NCI-H2227 treated with DMSO at 0.1 percent for 48 hours (cell line): Measurements from ENCODE around the gene ASPSCR1.
"Not testable (repeated sequence)": the region's sequence is repeated elsewhere in the genome, so short reads cannot be mapped to it uniquely, and the experiment has no call there.

Experiments
- DNase-seq: peaks from one replicate; lab custom pipeline; 2025; lab: John Stamatoyannopoulos, UW

The ASPSCR1 gene

DNA sequence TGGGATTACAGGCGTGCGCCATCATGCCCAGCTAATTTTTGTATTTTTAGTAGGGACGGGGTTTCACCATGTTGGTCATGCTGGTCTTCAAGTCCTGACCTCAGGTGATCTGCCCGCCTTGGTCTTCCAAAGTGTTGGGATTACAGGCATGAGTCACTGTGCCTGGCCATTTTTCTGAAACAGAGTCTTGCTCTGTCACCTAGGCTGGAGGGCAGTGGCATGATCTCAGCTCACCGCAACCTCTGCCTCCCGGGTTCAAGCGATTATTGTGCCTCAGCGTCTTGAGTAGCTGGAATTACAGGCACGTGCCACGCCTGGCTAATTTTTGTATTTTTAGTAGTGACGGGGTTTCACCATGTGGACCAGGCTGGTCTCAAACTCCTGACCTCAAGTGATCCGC is 4.1 kb downstream of the ASPSCR1 start:
- not testable (repeated sequence) for DNase-seq

DNA sequence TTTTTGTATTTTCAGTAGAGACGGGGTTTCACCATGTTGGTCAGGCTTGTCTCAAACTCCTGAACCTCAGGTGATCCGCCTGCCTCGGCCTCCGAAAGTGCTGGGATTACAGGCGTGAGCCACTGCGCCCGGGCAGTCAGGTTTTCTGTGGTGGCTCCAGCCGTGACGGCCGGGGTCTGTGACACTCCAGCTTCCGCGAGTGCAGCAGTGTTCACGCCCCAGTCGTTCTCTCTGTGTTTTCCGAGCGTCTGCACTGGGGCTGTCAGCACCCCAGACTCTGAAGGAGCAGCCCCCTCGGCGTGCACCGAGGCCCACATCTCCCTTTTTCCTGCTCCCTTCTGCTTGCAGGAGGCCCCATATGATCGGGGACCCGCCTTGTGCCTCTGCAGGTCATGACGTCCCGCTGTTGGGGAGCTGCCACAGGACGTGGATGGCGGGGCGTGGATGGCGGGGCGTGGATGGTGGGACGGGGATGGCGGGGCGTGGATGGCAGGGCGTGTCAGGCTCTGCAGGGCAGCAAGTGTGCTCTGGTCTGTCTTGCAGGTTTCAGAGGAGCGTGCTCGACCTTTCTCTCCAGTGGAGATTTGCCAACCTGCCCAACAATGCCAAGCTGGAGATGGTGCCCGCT is 5.7 kb downstream of the ASPSCR1 start:
- DNase-seq, result no peak

DNA sequence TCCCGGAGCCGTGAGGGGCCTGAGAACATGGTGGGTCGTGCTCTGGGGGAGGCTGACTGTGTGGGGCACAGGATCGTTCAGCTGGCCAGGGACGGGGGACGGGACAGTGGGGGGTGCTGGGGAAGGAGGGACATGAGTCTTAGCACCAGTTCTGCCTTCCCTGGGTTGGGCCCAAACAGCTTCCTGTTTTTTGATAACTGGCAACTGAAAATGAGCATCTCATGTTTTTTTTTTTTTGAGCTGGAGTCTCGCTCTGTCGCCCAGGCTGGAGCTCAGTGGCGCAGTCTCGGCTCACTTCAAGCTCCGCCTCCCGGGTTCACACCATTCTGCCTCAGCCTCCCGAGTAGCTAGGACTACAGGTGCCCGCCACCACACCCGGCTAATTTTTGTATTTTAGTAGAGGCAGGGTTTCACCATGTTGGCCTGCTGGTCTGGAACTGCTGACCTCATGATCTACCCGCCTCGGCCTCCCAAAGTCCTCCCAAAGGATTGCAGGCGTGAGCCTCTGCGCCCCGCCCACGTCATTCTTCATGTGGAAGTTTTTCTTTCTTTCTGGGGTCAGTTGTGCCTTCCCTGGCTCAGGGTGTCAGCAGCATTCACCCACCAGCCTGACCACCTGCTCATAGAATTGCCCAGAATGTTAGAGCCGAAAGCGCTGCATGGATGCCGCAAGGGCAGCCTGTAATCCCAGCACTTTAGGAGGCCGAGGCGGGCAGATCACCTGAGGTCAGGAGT is 6.4 kb downstream of the ASPSCR1 start:
- DNase-seq, result no peak

DNA sequence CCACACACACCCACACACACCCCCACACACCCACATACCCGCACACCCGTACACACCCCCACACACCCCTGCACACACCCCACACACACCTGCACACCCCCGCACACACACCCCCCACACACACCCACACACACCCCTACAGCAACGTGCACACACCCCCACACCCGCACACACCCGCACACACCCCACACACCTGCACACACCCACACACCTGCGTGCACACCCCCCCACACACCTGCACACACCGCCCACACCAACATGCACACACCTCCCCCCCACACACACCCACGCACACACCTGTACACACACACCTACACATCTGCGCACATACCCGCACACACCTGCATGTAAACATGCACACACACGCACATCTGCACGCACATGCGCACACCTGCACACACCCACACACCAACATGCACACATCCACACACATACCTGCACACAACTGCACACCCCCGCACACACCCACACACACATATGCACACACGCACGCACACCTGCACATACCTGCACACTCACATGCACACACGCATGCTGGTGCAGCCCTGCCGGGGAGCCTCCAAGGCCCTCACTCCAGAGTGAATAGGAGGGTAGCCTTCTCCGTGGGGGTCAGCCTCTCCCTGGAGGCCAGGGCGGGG is 7.5 kb downstream of the ASPSCR1 start:
- no peak for DNase-seq

DNA sequence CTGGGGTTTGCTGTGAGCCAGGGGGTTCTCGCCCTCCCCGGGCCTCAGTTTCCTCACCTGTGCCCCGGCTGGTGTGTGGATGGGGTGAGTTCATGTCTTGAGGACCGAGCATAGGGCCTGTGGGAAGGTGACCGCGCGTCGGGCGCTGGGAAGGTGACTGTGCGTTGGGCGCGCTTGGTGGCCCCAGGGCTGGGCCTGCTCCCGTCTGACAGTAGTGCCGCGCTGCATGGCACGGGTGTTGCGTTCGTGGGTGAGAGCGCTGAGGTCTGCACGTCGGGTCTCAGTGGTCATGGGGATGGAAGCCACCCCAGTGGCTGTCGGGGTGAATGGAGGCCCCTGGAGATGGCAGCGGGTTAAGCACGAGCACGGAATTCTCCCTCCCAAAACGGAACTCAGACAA is 9.2 kb downstream of the ASPSCR1 start:
- no peak for DNase-seq

DNA sequence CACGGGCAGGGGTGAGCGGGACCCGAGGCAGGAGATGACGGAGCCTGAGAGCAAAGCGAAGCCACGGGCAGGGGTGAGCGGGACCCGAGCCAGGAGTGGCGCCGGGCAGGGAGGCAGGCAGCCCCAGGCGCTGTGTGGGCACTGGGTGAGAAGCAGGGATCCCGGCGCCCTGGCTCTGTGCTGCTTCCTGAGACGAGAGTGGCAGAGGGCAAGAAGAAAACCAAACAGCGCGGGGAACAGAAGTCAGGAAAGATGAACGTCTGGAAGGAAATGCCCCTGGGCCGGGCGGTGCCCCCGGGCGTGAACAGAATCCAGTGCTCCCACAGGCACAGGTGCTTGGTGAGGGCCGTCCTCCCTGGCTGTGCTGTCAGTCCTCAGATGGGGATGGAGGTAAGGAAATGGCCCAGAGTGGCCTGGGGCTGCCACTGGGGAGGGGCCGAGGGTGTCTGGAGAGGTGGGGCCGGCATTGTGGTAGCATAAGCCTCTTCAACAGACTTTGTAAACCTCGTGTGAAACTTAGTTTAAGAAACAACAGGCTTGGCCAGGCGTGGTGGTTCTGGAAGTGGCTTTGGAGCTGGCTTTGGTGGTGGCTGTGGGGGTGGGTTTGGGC is 9.8 kb downstream of the ASPSCR1 start:
- DNase-seq, result no peak

DNA sequence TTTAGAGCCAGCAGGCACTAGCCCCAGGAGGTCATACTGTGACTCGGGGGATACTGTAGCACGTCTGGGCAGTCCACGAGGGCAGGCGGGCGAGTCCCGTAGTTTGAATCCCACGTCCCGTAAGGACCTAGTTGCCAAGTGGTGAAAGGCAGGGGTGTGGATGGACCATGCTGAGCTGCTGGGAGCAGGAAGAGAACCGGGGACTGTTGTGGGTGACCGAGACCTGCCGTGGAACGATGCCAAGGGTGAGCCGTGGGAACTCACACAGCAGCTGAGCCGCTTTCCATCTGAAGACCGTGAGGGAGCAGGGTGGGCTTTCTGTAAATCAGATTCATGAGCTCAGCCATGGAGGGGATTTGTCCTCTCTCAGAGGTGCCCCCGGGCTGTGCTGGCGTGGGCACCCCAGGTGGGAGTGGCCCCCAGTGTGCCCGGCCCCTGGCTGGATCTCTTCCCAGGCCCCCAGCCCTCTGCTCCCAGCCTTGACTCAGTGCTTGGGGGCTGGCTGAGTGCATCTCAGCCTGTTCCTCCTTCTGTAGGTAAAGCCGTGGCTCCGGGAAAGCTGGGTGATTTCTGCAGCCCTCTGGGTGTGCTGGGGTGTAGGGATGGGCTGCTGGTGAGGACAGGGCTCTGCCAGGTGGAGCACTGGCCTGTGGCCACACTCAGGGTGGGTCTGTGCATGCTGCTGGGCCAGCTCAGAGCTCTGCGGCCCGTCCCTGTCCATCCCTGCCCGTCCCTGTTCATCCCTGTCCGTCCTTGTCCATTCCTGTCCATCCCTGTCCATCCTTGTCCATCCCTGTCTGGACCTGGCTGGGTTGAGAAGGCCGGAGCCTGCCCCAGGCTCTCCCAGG is 13.6 kb downstream of the ASPSCR1 start:
- DNase-seq, result no peak

DNA sequence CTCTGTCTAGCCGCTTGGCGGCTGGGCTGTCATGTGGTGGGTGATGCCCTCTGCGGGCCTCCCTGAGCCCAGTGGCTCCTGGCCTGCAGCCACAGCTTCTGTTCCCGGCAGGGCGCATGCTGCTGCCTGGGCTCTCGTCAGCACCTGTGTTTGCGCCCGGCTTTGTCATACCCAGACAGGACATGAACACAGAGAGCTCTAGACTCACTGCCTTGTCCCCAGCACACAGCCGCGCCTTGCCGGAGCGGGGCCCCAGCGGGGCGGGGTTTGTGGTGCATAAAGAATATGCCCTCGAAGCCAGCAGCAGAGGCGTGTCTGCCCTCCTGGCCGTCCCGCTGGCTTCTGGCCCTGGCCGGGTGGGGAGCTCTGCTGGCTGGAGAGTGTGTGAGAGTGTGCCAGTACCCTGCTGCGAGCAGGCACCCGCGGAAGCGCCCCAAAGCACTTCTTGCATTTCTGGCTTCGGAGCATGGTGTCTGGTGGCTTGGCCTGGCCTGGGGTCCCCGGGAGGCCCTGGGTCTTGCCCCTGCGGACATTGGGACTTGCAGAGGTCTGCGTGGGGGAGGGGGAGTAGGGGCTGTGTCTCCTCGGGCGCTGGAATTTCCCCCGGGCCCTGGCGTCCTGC is 14.4 kb downstream of the ASPSCR1 start:
- DNase-seq, result no peak

DNA sequence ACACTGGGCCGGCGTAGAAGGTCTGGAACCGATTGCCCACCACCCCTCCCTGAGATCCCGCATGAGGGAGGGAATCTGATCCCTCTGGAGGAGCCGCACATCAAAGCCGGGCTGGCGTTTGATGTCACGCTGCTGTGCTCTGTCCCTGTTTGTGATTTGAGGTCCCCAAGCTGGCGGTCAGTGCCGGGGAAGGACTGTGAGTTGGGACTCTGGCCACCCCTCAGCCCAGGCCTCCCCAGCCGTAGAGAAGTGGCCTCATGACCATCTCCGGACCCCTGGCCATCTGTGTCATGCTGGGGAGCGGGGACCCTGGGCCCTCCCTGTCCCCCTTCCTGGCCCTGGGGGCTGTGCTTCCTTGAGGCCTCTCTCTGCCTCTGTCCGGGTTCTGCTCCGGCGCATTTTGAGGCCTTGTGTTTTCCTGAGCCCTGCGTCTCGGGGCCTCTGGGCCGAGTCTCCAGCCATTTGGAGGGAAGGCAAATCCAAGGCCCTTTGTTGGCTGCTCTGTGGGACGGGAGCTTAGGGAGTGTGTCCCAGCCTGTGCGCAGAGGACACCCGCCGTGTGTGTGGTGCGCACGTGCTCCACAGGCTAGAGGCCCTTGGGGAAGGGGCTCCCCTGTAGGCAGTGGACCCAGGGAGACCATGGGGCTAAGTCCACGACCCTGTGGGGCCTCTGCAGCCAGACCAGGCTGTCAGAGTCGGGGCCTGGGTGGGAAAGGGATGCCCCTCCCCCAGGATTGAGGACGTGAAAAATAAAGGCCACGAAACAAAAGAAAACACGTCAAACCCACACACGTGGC is 15.1 kb downstream of the ASPSCR1 start:
- DNase-seq, result no peak

DNA sequence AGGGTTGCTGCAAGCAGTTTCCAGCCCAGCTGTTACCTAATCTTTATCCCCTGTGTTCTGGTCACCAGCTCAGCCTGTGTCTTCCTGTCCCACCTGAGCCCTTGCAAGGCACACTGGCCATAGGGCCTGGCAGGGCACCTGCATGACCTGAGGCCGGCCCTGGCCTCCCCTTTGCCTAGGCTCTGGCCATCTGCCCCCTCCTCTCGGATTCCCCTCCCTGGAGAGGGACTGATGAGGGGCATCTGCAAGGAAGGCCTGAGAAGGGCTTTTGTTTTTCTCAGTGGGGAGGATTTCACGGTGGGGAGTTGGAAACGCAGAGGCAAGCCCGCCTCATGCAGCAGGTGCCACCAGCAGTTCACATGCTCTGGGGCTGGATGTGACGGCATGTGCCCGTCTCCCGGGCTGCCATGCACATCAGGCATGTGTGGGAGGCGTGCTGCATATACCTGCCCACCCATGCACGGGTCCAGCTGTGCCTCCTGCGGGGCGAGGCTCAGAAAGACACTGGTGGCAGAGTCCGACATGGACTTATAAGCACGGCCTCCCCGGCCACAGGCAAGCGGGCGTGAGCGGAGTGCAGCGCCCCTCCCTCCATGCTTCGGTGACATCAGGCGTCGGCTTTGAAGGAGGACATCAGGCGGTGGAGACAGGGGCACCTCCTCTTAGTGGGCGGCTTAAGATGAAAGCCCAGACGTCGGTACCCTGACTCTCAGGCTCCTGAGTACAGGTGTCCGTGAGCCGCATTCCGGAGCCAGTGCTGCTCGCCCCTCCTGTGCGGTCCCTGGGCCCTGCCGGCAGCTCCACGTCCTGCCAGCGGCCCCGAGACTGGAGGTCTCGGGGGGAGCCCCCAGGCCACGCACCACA is 16.5 kb downstream of the ASPSCR1 start:
- DNase-seq, result no peak

DNA sequence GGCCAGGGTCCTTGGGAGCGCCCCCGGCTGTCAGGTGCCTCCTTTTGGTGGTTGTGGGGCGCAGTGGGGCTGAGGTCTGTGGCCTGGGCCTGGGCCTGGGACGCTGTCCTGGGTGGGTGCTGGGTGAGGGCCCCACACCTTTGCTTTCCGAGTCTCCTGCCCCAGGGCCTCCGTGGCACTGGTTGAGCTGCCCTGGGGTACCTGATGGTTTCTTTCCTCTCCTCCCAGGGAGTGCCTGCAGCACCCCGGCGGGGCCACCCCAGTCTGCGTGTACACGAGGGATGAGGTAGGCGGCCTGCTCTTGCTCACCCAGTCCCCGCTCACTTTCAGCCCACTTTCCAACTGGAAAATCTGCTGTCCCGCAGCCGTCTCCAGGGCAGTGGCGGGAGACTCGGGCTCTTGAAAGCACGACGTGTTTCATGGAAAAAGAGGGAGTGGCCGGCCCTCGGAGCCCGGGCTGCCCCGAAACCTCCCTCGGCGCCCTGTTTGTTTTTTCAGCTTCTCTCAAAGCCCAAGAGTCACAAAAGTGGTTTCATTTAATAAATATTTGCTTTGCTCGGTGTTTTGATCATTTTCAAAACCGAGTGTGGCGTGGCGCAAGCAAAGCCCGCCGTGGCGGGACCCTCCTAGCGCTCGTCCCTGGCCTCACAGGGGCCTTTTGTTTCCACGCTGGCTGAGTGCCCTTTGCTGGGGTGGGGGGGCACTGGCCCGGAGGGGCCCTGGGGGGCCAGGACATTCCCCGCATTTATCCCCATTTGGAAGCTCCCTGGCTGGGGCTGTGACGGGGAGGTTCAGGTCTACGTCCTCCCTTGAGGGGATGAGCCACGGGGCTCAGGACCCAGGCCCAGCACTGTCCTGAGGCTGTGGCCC is 17.4 kb downstream of the ASPSCR1 start:
- no peak for DNase-seq

DNA sequence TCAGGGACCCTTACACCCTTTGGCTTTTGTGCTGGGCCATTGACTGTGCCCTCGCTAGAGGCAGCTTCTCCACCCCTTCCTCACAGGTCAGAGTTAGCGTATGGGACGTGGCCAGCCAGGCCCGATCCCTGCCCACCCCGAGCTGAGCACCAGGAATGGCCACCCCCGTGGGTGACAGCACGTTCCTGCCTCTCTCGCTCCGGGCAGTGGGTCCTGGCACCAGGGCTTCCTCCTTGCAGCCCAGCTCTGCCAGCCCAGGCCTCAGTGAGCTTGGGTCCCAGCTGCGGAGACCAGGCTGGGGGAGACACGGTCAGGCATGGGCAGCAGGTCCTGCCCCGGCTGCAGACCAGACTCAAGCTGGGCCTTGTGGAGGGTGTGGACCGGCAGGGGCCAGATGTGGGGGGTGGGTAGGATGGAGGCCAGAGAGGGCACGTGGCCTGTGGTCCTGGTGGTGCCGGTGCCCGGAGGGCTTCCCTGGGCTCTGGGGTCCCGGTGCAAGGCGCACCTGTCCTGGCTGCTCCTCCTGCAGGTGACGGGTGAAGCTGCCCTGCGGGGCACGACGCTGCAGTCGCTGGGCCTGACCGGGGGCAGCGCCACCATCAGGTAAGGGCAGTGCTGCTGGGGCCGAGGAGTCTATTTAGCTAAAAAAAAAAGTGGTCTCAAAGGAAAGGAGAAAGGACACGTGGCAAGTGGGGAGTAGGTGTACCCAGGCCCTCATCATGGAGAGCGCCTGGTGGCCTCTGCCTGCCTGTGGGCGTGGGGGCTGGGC is 18.2 kb downstream of the ASPSCR1 start:
- DNase-seq, result no peak

DNA sequence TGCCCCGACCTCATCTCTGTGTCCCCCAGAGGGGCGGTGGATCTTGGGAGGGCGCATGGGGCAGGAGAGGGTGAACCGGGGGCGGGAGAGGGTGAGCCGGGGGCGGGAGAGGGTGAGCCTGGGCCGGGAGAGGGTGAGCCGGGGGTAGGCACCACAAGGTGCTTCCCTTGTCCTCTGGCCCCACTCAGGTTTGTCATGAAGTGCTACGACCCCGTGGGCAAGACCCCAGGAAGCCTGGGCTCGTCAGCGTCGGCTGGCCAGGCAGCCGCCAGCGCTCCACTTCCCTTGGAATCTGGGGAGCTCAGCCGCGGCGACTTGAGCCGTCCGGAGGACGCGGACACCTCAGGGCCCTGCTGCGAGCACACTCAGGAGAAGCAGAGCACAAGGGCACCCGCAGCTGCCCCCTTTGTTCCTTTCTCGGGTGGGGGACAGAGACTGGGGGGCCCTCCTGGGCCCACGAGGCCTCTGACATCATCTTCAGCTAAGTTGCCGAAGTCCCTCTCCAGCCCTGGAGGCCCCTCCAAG is 18.9 kb downstream of the ASPSCR1 start:
- no peak for DNase-seq

DNA sequence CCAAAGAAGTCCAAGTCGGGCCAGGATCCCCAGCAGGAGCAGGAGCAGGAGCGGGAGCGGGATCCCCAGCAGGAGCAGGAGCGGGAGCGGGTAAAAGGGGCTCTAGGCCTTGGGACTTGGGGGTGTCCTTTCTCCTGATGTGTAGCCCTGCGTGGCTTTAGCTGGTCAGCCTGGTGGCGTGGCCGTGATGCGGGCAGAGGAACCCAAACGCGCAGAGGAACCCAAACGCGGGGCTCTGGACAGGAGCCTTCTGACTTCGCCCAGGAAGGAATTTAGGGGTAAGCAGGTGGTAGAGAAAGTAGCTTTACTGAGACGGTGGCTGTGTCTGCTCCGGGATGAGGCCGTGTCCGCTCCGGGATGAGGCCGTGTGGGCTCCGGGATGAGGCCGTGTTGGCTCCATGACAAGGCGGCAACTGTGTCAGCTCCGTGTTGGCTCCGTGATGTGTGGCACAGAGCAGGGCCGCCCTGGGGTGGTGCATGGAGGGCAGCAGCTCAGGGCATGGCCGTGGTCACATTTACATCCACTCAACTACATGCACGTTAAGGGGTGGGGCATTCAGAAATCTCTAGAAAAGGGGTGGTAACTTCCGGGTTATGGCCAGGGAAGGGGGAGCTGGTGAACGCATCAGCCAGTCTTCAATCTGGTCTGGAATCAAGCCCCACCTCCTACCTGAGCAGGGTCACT is 19.5 kb downstream of the ASPSCR1 start:
- no peak for DNase-seq

DNA sequence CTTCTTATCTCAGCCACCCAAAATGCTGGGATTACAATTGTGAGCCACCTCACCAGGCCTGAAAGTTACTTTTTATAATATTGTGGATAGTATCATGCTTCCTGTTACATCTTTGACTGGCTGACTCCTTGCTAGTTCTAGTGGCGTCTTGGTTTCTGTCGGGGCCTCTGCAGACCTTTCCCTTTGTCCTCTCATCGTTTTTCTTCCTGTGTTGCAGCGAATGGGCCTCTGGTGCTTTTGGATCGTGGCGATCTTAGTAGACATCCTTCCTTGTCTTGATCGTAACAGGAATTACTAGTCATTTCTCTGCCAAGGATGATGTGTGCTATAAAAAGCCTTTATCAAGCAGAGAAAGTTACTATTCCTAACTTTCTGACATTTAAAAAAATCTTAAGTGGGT is 20.8 kb downstream of the ASPSCR1 start:
- DNase-seq, result no peak

DNA sequence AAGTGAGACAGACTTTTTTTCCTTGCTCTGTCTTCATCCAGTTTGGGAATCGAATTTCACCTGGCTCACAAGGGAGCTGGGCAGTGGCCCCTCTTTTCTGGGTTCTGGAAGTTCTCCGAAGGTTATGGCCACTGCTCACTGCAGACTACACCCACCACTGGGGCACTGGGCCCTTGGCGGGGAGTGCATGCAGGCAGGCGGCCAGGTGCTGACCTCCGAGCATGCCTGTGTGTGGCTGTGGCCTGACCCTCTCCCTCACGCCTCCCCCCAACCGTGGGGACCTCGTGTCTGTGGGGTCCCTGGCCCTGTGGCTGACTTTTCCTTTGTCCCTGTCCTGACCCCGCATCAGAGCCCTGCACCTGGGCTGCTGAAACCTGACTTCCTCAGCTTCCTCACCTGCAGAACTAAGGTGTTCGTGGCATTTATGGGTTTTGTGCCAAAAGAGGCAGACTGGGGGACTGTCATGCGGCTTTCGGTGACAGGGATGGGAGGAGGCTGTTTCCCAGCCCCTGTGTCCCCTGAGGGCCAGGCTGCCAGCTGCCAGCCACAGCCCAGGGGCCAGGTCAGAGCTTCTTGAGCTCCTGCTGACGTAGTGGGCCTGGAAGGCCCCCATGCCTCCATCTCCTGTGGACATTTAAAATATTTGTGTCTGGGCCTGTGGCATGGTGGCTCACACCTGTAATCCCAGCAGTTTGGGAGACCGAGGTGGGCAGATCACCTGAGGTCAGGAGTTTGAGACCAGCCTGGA is 21.4 kb downstream of the ASPSCR1 start:
- DNase-seq, result no peak
